ENCODE results near the gene RNF182.
"Not testable (repeated sequence)": the region's sequence is repeated elsewhere in the genome, so short reads cannot be mapped to it uniquely, and the experiment has no call there.

RNF182 gene

DNA sequence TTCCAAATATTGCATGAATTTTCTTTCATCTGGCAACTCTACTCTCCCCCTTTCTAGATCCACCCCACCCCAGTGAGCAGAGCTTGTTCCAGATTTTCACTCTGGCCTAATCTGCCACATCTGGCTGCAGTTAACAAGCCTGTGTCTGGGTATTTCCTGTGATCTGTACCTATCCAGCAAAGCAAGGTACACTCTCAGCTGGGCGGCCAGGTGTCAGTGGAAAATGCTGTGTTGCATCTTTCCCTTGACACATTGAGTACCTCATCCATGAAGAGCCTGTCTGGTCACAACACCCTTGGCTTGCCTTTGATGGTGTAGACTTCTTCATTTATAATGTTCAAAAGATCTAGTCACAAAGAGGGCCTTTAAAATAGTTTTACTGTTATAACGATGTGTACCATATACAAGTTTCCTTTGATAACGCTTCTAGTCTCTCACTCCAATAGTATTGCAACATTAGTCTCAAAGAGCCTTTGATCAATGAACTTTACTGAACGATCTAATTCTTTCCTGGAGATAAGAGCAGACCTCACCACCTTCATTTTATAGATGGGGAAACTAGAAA lies 6.0 kb upstream of the RNF182 start:
- DNase-seq, result no peak

DNA sequence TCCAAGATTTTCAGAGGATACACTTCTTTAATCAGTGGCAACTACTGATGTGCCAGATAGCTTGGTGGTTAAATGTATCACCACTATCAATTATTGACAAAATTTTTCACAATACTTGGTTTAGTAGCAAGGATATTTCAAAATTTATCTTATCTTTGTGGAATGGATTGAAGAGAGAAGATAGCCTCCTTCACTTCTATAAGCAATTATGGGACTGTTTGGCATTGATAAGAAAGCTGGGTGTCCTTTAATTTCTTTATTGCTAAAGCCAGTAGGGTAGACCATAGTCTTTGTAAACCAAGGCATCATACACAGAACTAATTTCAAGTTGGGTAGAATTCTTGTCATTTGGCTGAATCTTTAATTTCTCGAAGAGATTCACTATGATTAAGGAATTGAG lies 4.9 kb upstream of the RNF182 start:
- DNase-seq, result no peak

GRCh38 chr6:13920552-13920951 lies 4.2 kb upstream of the RNF182 start:
- DNase-seq, result peak; percentile 73

GRCh38 chr6:13922750-13923149 lies 2.0 kb upstream of the RNF182 start:
- DNase-seq, result no peak

DNA sequence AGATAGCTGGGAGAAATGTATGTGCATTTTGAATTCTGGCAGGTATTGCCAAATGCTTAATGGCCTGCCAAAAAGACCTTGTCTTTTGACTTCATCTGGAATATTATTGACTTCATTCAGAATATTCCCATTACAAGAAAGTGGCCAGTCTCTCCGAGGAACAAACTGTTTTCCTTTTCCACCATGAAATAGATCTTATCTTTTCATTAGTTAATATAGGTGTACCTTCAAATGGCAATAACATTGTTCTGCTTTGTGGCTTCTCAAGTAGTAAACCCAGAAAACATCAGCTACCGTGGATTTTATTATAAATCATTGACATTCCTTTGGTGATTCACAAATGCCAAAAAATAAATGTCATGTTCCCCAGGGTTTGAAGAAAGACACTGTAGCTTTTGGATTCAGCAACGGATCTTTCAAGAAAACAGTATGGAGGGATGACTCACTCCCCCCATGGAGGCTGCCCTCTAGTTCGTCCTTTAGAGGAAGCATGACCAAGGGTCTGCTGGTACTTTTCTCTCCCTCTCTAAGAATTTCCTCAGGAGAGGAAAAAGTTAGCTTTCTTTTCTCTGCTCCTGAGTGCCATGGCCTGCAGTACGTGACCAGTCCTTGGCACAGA lies 1.1 kb upstream of the RNF182 start:
- no peak for DNase-seq

- peak; percentile 63 for DNase-seq
Measured at GRCh38 chr6:13924146-13924948, 405 bp upstream of the RNF182 start.

GRCh38 chr6:13926378-13926777 lies 1.6 kb downstream of the RNF182 start:
- no peak for DNase-seq

- peak; percentile 64 for DNase-seq
Measured at GRCh38 chr6:13927203-13927602, 2.5 kb downstream of the RNF182 start.

GRCh38 chr6:13929196-13929595 lies 4.4 kb downstream of the RNF182 start:
- DNase-seq, result no peak

- DNase-seq, result no peak
Measured at GRCh38 chr6:13931797-13932402, 7.1 kb downstream of the RNF182 start.

DNA sequence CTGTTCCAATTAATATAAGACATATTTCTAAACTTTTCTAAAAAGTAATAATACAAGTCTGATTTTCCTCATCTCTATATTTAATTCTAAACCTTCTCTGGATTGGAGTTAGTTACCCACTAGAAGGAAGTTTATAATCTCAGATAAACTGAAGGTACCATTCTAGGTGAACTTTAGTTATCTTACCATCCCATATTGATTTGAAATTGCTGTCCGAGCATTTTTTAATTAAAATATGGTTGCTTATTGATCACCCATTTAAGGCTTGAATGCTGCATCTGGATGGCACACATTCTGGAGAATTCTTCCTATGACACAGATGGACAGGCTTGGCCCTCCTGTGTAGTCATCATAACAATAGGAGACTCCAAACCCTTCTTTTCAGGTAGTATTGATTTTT lies 8.0 kb downstream of the RNF182 start:
- no peak for DNase-seq

- no peak for DNase-seq
Measured at GRCh38 chr6:13934721-13935120, 10.0 kb downstream of the RNF182 start.

- no peak for DNase-seq
Measured at GRCh38 chr6:13935190-13935880, 10.6 kb downstream of the RNF182 start.

DNA sequence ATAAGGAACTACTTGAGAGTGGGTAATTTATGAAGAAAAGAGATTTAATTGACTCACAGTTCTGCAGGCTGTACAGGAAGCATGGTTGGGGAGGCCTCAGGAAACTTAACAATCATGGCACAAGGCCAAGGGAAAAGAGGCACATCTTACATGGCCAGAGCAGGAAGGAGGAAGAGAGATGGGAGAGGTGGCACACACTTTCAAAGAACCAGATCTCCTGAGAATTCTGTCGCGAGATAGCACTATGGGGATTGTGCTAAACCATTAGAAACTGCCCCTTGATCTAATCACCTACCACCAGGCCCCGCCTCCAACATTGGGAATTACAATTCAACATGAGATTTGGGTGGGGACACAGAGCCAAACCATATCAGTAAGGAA lies 11.1 kb downstream of the RNF182 start:
- DNase-seq, result not testable (repeated sequence)

- no peak for DNase-seq
Measured at GRCh38 chr6:13941902-13942301, 17.1 kb downstream of the RNF182 start.

DNA sequence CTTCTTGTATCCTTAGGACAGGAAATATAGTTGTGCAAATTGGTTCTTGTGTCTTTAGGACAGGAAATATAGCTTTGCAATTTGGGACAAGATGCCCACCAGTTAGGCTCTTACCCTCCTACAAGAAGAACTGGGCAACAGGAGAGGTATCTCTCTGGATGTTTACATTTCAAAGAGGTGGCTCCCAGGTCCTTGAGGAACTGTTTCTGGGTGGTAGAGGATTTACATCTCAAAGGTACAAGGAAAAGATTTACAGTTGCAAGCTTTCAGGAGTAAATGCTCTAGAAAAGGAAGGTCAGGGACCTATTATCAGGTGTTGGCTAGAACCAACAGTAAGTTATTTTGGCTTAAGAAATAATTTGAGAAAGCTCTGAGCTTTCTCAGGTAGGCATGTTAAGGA lies 19.2 kb downstream of the RNF182 start:
- no peak for DNase-seq

DNA sequence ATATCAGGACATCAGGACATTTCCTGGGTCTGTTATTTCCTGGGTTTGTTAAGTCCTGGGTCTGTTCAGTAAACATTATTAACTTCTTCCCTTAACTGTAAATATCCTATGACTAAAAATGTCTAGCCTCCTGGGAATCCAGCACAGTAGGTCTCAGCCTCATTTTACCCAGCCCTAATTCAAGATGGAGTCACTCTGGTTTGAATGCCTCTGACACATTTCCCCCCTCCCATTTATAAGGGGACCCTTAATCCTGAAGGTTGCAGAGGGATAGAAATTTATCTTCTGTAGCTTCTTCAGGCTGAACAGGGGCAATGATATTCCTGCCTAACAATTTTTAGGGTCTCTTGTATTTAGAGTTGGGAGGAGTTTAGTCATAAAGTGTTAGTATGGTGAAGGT lies 21.8 kb downstream of the RNF182 start:
- no peak for DNase-seq

DNA sequence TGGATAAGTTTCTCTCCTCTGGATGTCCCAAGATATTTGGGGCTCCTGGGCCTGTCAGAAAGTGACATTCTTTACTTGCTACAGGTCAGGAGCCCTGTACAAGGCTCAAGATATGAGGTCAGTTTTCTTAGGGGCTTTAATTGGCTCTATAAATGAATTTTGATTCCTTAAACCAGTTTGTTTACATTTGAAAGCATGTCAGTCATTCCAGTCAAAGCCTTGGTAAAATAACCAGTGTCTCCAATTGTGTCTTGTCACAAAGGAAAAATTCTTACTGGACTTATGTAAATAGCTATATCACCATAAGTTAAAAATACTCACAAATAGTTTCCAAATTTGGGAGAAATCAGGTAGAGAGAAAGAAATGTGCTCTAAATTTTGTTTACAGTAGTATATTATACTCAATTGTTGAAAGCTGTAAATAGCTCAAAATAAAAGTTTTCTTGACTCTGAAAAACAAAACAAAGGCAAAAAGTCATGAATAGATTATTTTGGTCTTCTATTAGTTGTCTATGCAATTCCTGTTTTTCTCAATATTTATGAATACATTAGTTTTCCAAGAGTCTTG lies 22.9 kb downstream of the RNF182 start:
- DNase-seq, result no peak

DNA sequence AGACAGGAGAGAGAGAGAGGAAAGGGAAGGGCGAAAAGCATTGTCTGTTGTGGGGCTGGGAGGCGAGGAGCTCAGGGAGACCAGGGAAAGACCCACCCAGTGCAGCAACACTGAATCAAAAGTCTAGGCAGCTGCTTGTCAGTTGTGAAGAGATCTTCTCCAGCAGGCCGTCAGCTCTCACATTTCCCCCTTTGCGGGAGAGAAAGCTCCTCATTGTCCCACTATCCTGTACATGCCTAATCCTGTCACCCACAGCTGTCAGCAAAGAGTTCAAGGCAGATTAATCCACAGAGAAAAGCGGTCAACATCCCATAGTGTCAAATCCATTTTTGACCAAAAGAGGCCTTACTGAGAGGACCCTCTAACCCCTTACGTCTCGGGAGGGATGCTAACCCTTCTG lies 27.3 kb downstream of the RNF182 start:
- DNase-seq, result no peak

- no peak for DNase-seq
Measured at GRCh38 chr6:13953061-13953705, 28.4 kb downstream of the RNF182 start.

DNA sequence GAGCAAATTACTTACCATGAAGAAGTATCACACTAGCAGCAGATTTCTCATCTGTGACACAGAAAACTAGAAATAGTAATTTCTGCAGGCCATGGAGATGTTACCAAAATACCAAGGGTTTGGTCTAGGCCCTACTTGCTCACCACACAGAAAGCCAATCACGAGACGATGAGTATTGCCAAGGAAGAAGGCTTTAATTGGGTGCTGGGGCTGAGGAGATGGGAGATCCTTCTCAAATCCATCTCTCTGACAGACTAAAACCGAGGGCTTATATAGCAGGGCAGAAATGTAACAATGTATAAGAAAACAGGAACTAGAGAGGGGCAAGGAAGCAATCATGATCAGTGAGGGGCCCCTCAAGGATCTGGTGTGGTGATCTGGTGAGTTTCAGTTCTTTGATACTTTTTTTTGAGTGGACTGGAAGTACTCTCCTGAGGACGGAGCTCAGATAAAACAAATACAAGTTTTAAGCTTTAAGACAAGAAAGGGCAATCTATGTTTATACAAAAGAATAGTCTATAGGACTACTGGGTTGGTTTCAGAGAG lies 40.9 kb downstream of the RNF182 start:
- no peak for DNase-seq

DNA sequence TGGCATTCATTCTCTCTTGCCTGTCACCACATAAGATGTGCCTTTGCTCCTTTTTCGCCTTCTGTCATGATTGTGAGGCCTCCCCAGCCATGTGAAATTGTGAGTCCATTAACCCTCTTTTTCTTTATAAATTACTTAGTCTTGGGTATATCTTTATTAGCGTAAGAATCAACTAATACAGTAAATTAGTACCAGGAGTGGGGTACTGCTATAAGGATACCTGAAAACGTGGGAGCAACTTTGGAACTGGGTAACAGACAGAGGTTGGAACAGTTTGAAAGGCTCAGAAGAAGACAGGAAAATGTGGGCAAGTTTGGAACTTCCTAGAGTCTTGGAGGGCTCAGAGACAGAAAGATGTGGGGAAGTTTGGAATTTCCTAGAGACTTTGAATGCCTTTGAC lies 46.6 kb downstream of the RNF182 start:
- DNase-seq, result no peak
